Bronchus fibroblast of lung (primary cell): ENCODE results near the gene RHEB. TPM values are rescaled to one million over a fixed set of nuclear protein-coding genes. Genes with fewer than 3 reads are reported as not detected.

ENCODE experiments used
- total RNA-seq: library from RNA; depleted of rRNA; stranded (reverse); fragments of >200 nt; gene quantifications from 2 replicates; pipeline ENCODE4 v1.2.3, GENCODE V29; 2015

RHEB gene
- total RNA-seq: 87.0 and 104 TPM in 2 replicates

GRCh38 chr7:151519765-151520418, at the start of gene RHEB:
Gene RHEB (minus strand): TSS chr7:151519895. CDS start chr7:151519511, 384 bp downstream.

GRCh38 chr7:151439855-151440798, 79.6 kb downstream of the RHEB start, which contains the start of gene CRYGN:
Gene CRYGN (minus strand): TSS chr7:151440141. CDS start chr7:151439917, 224 bp downstream.

Other genes starting within 250 kb of the RHEB start
- gene NUB1, start 178.1 kb downstream of the RHEB start, total RNA-seq: 22.7 and 29.6 TPM in 2 replicates
- gene WDR86, start 109.9 kb downstream of the RHEB start, total RNA-seq: 3.9 and 6.7 TPM in 2 replicates
- not detected in 2 replicates for gene CRYGN, start 79.8 kb downstream of the RHEB start, total RNA-seq